Prostate gland (tissue), 2 donors: ENCODE results near the gene SAP30L. TPM values are rescaled to one million over a fixed set of nuclear protein-coding genes. Genes with fewer than 3 reads are reported as not detected.
A peak's percentile ranks its signal among the peaks of the same experiment; 100 is the strongest.

Experiments used
- DNase-seq: peaks from one replicate; pipeline ENCODE4 v3.0.0-alpha.2; 2019; ENCODE audit warnings: low spot score
- H3K27ac ChIP-seq, 2 donors: fragments of 200-600 bp; sonication (generic); 2 replicates each; pipeline ENCODE4 v1.5.1; 2017 to 2019
- H3K27me3 ChIP-seq: fragments of 200-600 bp; sonication (generic); replicated peaks from 2 replicates; pipeline ENCODE4 v1.5.1; 2019; ENCODE audit not compliant: insufficient read depth
- H3K36me3 ChIP-seq, 2 donors: fragments of 200-600 bp; sonication (generic); 1 replicate in 1 of 2; 2 replicates in 1 of 2; pipeline versions ENCODE4 v1.5.1 to v1.8.1; 2017 to 2019
- H3K4me1 ChIP-seq: fragments of 200-600 bp; sonication (generic); replicated peaks from 2 replicates; pipeline ENCODE4 v1.5.1; 2019
- H3K4me3 ChIP-seq, 2 donors: fragments of 200-600 bp; sonication (generic); 2 replicates each; pipeline ENCODE4 v1.5.1; 2017 to 2019
- H3K9me3 ChIP-seq: fragments of 200-600 bp; sonication (generic); 2 replicates; pipeline ENCODE4 v1.5.1; 2017
- POLR2A ChIP-seq: fragments of 450-650 bp; IDR thresholded peaks from one replicate; pipeline ENCODE4 v1.6.1; 2016; ENCODE audit warnings: antibody characterized with exemption, mild to moderate bottlenecking
- POLR2AphosphoS5 ChIP-seq: sonication (generic); formaldehyde crosslinking; IDR thresholded peaks from one replicate; pipeline ENCODE4 v1.6.1; 2017; ENCODE audit warnings: antibody characterized with exemption
- WGBS: methylation state at CpG from one replicate; pipeline ENCODE4 v1.1.5; 2018; 5-methylcytosine and 5-hydroxymethylcytosine counted together
- intact Hi-C: fragments of 100-400 bp; cut with DNase I; formaldehyde crosslinking; loops from one replicate; pipeline ENCODE4 v1.14.2; 2022
- total RNA-seq, 2 donors: library from RNA; depleted of rRNA; stranded (reverse); fragments of >200 nt; gene quantifications; one replicate each; pipeline ENCODE4 v1.1.0, GENCODE V29; 2016
- TF ChIP-seq, protein P1 (sequence below), 4 experiments: fragments of 200-600 bp in 2 of 4; fragments of 450-650 bp in 2 of 4; sonication (generic) in 2 of 4; IDR thresholded peaks; 1 replicate in 3 of 4; 2 replicates in 1 of 4; pipeline ENCODE4 v1.5.1; 2016 to 2019; ENCODE audit warnings: antibody characterized with exemption in 4 of 4, mild to moderate bottlenecking in 2 of 4, moderate library complexity in 2 of 4

The SAP30L gene
- total RNA-seq, 2 donors from 2014 or later = 33.8 to 35.9 TPM

- intact Hi-C loops = no loop called here
- Histone ChIP-seq H3K36me3 (no peaks in the 10 kb centered on the region), H3K27me3 (peaks cover 70% of the 10 kb centered on the region), H3K4me3 (no peak overlapping the region), H3K4me1 (peaks cover 8% of the 10 kb centered on the region), H3K9me3 (no peaks in the 10 kb centered on the region), H3K27ac (no peak overlapping the region)
- WGBS = 10% methylated on average over 17 of the region's 17 CpGs
- no peak for DNase-seq
- TF ChIP-seq, protein P1, sequence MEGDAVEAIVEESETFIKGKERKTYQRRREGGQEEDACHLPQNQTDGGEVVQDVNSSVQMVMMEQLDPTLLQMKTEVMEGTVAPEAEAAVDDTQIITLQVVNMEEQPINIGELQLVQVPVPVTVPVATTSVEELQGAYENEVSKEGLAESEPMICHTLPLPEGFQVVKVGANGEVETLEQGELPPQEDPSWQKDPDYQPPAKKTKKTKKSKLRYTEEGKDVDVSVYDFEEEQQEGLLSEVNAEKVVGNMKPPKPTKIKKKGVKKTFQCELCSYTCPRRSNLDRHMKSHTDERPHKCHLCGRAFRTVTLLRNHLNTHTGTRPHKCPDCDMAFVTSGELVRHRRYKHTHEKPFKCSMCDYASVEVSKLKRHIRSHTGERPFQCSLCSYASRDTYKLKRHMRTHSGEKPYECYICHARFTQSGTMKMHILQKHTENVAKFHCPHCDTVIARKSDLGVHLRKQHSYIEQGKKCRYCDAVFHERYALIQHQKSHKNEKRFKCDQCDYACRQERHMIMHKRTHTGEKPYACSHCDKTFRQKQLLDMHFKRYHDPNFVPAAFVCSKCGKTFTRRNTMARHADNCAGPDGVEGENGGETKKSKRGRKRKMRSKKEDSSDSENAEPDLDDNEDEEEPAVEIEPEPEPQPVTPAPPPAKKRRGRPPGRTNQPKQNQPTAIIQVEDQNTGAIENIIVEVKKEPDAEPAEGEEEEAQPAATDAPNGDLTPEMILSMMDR (IDR thresholded peaks at IDR 0.05) = no peak
- TF ChIP-seq POLR2AphosphoS5 (no peak), POLR2A (no peak)
Observed at GRCh38 chr5:154474396-154475334, 28.9 kb downstream of the SAP30L start.

DNA sequence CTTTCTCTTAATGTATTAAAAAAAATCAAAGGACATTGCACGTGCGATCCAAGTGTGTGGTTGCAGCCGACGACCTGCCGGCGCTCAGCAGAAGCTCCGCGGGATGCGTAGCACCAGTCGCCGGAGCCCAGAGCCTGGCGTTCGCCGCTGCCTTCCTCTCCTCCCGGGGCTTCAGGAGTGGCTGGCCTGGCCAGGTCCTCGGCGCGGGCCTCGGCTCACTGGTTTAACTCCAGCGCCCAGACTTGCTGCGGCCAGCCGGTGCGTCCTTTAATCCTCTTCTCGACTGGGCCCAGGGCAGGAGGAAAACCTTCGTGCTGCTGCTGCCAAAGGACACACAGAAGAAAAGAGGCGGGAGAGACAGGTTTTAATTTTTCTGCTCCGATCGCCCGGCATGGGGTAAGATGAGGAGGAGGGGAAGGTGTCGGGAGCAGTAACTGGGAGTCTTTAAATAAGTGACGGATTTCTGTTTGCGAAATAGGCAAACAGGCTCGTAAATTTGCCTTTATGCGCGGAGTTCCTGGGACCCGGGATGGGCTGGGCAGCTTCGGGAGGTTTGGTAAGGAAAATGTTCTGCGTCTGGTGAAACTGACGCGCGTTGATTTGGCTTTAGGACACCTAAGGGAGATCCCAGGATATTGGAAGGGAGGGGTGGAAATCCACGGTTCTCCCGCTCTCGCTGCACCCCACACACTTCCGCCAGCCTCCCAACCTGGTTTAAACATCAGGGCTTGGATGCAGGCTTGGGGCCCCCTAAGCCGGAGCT is 30.0 kb downstream of the SAP30L start:
- peaks cover 68% of the 10 kb centered on the region for H3K27me3 ChIP-seq
- intact Hi-C loops = no loop called here
- no peak overlapping the region for H3K4me3 ChIP-seq
- 11% methylated on average over 33 of the region's 46 CpGs for WGBS
- H3K9me3 ChIP-seq = no peaks in the 10 kb centered on the region
- TF ChIP-seq POLR2AphosphoS5 (no peak), POLR2A (no peak)
- TF ChIP-seq, protein P1 (IDR thresholded peaks at IDR 0.05) = no peak
- no peak overlapping the region for H3K27ac ChIP-seq
- H3K4me1 ChIP-seq = peaks cover 8% of the 10 kb centered on the region
- no peak for DNase-seq
- H3K36me3 ChIP-seq = no peaks in the 10 kb centered on the region

GRCh38 chr5:154476354-154477205 is 30.8 kb downstream of the SAP30L start:
- DNase-seq = no peak
- H3K27me3 ChIP-seq = peaks cover 70% of the 10 kb centered on the region
- intact Hi-C loops = no loop called here
- peaks cover 8% of the 10 kb centered on the region for H3K4me1 ChIP-seq
- H3K9me3 ChIP-seq = no peaks in the 10 kb centered on the region
- 6% methylated on average over 38 of the region's 38 CpGs for WGBS
- H3K4me3 ChIP-seq = no peak overlapping the region
- no peak overlapping the region for H3K27ac ChIP-seq
- no peaks in the 10 kb centered on the region for H3K36me3 ChIP-seq
- TF ChIP-seq POLR2A = no peak

DNA sequence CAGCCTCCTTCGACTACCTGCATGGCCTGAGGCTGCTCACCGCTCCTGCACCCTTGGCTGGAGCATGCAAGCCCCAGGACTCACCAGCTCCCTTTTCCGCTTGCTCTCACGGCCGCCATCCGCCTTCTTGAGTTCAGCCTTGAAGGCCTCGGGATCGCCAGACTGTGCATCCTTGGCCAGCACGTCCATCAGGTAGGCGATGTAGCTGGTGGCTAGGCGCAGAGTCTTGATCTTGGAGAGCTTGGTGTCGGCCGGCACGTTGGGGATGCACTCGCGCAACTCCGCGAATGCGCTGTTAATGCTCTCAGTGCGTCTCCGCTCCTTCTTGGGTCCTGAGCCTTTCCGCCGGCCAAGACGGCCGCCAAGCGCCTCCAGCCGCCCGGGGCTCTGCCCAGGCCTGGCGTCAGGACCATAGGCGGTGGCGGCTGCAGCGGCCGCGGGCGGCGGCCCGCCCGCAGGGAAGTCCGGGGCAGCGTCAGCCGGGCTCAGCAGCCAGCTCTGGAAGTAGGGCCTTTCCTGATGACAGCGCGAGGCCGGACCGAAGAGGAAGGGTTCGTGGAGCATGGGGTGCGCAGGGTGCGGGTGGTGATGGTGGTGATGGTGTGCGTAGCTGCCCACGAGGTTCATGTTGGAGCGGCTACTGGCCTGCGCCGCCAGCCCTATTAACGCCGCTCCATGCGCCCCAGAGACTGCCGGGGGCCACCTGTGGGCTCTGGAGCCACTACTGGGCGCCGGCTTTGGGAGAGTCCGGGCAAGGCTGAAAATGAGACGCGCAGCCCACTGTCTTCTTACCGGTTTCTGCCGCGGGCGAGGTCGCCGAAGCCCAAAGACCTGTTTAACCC is 31.8 kb downstream of the SAP30L start:
- WGBS = 3% methylated on average over 54 of the region's 68 CpGs
- H3K4me1 ChIP-seq = peaks cover 8% of the 10 kb centered on the region
- no peak overlapping the region for H3K27ac ChIP-seq
- no peaks in the 10 kb centered on the region for H3K9me3 ChIP-seq
- peak overlapping the region in 1 of 2 donors; percentile 2 for H3K4me3 ChIP-seq
- DNase-seq = no peak
- peaks cover 73% of the 10 kb centered on the region for H3K27me3 ChIP-seq
- TF ChIP-seq, protein P1 (IDR thresholded peaks at IDR 0.05) = no peak
- TF ChIP-seq POLR2AphosphoS5 (no peak), POLR2A (no peak)
- intact Hi-C loops = no loop called here
- H3K36me3 ChIP-seq = no peaks in the 10 kb centered on the region
